Chondrocyte (in vitro differentiated cells): ENCODE results near the gene CEACAM5. TPM values are rescaled to one million over a fixed set of nuclear protein-coding genes. Genes with fewer than 3 reads are reported as not detected.
"Not testable (repeated sequence)": the region's sequence is repeated elsewhere in the genome, so short reads cannot be mapped to it uniquely, and the experiment has no call there.

ENCODE experiments used
- DNase-seq: peaks from one replicate; pipeline ENCODE4 v3.0.0; 2021; ENCODE audit warnings: mixed read lengths, low spot score
- H3K27ac Mint-ChIP-seq: one replicate; pipeline ENCODE4 v1.8.0; 2021; ENCODE audit warnings: mild to moderate bottlenecking, moderate library complexity, mixed read lengths; ENCODE audit not compliant: unreplicated experiment
- H3K27me3 Mint-ChIP-seq: 2 replicates; pipeline ENCODE4 v1.8.0; 2021; ENCODE audit warnings: low read depth, mixed read lengths
- H3K36me3 Mint-ChIP-seq: 2 replicates; pipeline ENCODE4 v1.8.0; 2021; ENCODE audit warnings: low read depth, mixed read lengths
- H3K4me1 Mint-ChIP-seq: 2 replicates; pipeline ENCODE4 v1.8.0; 2021; ENCODE audit warnings: low read depth, mild to moderate bottlenecking, mixed read lengths
- H3K4me3 Mint-ChIP-seq: one replicate; pipeline ENCODE4 v1.8.0; 2021; ENCODE audit warnings: mild to moderate bottlenecking, moderate library complexity, mixed read lengths; ENCODE audit not compliant: unreplicated experiment
- H3K9me3 Mint-ChIP-seq: 2 replicates; pipeline ENCODE4 v1.8.0; 2021; ENCODE audit warnings: low read depth, mixed read lengths
- total RNA-seq: library from RNA; stranded (reverse); gene quantifications from 3 replicates; pipeline ENCODE4 v1.2.1, GENCODE V29; 2021
- TF ChIP-seq, protein P1 (sequence below): fragments of 200-600 bp; sonication (generic); IDR thresholded peaks from 2 replicates; pipeline ENCODE4 v1.5.0; 2021; ENCODE audit warnings: antibody characterized with exemption, mild to moderate bottlenecking, moderate library complexity

Gene CEACAM5
- total RNA-seq, 1 donor from 2014 or later: not detected

DNA sequence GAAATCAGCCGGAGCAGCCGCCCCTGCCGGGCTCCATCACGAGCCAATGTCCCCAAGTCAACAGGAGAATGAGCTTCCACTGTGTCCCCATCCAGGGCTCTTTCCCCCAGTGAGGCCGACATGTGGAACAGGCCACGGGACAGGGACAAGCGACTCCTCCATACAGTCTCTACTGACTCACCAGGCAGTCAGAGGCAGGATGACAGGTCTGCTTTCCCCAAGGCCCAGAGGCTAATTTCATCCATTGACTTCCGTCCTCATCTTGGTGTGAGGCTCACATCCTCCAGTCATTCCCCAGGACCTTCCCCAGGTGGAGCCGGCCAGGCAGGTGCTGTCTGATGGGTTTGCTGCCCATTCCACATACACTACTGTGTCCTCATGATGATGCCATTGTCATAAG lies 50.4 kb downstream of the CEACAM5 start:
- peaks cover 45% of the 10 kb centered on the region for H3K27me3 Mint-ChIP-seq
- H3K4me1 Mint-ChIP-seq: no peaks in the 10 kb centered on the region
- no peaks in the 10 kb centered on the region for H3K9me3 Mint-ChIP-seq
- no peak for DNase-seq
- H3K27ac Mint-ChIP-seq: no peak overlapping the region
- no peaks in the 10 kb centered on the region for H3K36me3 Mint-ChIP-seq
- no peak overlapping the region for H3K4me3 Mint-ChIP-seq
- TF ChIP-seq, protein P1, sequence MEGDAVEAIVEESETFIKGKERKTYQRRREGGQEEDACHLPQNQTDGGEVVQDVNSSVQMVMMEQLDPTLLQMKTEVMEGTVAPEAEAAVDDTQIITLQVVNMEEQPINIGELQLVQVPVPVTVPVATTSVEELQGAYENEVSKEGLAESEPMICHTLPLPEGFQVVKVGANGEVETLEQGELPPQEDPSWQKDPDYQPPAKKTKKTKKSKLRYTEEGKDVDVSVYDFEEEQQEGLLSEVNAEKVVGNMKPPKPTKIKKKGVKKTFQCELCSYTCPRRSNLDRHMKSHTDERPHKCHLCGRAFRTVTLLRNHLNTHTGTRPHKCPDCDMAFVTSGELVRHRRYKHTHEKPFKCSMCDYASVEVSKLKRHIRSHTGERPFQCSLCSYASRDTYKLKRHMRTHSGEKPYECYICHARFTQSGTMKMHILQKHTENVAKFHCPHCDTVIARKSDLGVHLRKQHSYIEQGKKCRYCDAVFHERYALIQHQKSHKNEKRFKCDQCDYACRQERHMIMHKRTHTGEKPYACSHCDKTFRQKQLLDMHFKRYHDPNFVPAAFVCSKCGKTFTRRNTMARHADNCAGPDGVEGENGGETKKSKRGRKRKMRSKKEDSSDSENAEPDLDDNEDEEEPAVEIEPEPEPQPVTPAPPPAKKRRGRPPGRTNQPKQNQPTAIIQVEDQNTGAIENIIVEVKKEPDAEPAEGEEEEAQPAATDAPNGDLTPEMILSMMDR: no peak

DNA sequence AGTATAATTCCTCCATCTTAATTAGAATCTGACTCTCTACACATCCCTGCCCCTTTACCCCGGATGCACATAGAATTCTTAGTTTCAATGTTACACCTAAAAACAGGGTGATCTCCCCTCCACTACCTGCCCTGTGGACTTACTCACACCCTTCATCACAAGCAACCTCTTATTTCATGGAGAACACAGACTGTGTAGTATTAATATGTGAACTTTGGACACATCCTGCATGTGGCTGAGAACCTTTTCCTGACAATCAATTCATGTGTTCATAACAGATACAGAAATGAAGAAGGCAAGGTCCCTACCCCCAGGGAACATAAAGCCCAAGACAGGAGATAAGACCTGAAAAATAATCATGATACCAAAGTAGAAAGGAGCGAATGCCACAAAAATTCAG lies 58.7 kb downstream of the CEACAM5 start:
- Mint-ChIP-seq H3K27ac (no peak overlapping the region), H3K4me3 (no peak overlapping the region), H3K4me1 (no peaks in the 10 kb centered on the region), H3K27me3 (peaks cover 27% of the 10 kb centered on the region), H3K9me3 (no peaks in the 10 kb centered on the region), H3K36me3 (no peaks in the 10 kb centered on the region)
- TF ChIP-seq, protein P1: no peak
- no peak for DNase-seq

DNA sequence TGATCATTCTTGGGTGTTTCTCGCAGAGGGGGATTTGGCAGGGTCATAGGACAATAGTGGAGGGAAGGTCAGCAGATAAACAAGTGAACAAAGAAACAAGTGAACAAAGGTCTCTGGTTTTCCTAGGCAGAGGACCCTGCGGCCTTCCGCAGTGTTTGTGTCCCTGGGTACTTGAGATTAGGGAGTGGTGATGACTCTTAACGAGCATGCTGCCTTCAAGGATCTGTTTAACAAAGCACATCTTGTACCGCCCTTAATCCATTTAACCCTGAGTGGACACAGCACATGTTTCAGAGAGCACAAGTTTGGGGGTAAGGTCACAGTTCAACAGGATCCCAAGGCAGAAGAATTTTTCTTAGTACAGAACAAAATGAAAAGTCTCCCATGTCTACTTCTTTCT lies 59.7 kb downstream of the CEACAM5 start:
- not testable (repeated sequence) for H3K9me3 Mint-ChIP-seq, H3K4me3 Mint-ChIP-seq
- peaks cover 31% of the 10 kb centered on the region for H3K27me3 Mint-ChIP-seq

DNA sequence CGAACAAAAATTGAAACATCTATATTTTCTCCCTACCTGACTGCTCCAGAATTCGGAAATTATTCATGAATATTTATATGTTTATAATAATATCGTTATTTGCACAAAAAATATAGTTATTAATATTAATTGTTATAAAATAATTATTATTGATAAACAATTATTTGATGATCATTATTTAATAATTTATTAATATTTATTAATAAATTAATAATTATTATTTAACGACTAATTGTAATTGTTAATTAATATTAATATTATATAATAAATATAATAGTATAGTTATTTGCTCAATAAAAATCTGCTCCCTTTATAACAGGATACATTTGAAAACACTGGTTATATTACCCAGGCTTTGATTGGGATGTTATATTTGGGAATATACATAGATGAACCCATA lies 61.2 kb downstream of the CEACAM5 start:
- TF ChIP-seq, protein P1: no peak
- H3K27me3 Mint-ChIP-seq: peaks cover 29% of the 10 kb centered on the region
- H3K4me1 Mint-ChIP-seq: no peaks in the 10 kb centered on the region
- no peak overlapping the region for H3K27ac Mint-ChIP-seq
- no peak overlapping the region for H3K4me3 Mint-ChIP-seq
- DNase-seq: no peak
- no peaks in the 10 kb centered on the region for H3K9me3 Mint-ChIP-seq
- H3K36me3 Mint-ChIP-seq: no peaks in the 10 kb centered on the region

More for the DNA sequence above, 59.7 kb downstream of the CEACAM5 start:
- H3K4me1 Mint-ChIP-seq, H3K27ac Mint-ChIP-seq, H3K36me3 Mint-ChIP-seq, DNase-seq: not testable (repeated sequence)

DNA sequence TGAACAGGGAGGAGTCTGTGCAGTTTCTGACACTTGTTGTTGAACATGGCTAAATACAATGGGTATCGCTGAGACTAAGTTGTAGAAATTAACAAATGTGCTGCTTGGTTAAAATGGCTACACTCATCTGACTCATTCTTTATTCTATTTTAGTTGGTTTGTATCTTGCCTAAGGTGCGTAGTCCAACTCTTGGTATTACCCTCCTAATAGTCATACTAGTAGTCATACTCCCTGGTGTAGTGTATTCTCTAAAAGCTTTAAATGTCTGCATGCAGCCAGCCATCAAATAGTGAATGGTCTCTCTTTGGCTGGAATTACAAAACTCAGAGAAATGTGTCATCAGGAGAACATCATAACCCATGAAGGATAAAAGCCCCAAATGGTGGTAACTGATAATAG lies 63.0 kb downstream of the CEACAM5 start:
- Mint-ChIP-seq H3K4me1 (no peaks in the 10 kb centered on the region), H3K27me3 (peaks cover 29% of the 10 kb centered on the region), H3K27ac (no peak overlapping the region), H3K4me3 (no peak overlapping the region), H3K36me3 (no peaks in the 10 kb centered on the region), H3K9me3 (no peaks in the 10 kb centered on the region)
- DNase-seq: no peak
- TF ChIP-seq, protein P1: no peak

DNA sequence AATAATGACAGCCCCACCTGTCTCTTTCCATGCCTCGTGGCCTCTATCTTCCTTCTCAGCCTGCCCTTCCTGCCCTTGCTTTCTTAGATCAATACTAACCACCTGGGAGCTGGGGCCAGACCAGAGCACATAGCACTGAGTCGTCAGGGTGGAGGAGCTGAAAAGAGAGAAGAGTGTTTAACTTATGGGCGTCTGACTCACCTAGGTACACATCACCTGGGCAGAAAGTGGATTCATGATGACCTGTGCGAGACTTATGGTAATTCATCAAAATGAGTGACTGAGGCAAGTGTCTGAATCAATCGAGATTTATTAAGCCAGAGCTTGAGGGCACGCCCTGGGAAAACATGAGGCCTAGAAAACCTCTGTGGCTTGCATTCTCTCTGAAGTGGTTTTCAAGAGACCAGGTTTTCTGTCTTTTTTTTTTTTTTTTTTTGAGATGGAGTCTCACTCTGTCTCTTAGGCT lies 66.1 kb downstream of the CEACAM5 start:
- Mint-ChIP-seq H3K36me3 (no peaks in the 10 kb centered on the region), H3K27me3 (peaks cover 39% of the 10 kb centered on the region), H3K4me3 (no peak overlapping the region), H3K27ac (no peak overlapping the region), H3K9me3 (peaks cover 2% of the 10 kb centered on the region), H3K4me1 (no peaks in the 10 kb centered on the region)
- DNase-seq: no peak
- TF ChIP-seq, protein P1: no peak
